Type B pancreatic cell (in vitro differentiated cells): ENCODE data around the gene SSH3. TPM values are rescaled to one million over a fixed set of nuclear protein-coding genes. Genes with fewer than 3 reads are reported as not detected.

ENCODE experiments used
- DNase-seq: peaks from one replicate; pipeline ENCODE4 v3.0.0; 2021; ENCODE audit warnings: mixed read lengths; ENCODE audit not compliant: unreplicated experiment; ENCODE audit errors: extremely low spot score
- H3K27ac Mint-ChIP-seq: 2 replicates; pipeline ENCODE4 v1.8.0; 2021; ENCODE audit warnings: mild to moderate bottlenecking, mixed read lengths
- H3K27me3 Mint-ChIP-seq: 2 replicates; pipeline ENCODE4 v1.8.0; 2021; ENCODE audit warnings: mixed read lengths
- H3K36me3 Mint-ChIP-seq: 2 replicates; pipeline ENCODE4 v1.8.0; 2021; ENCODE audit warnings: mixed read lengths
- H3K4me1 Mint-ChIP-seq: one replicate; pipeline ENCODE4 v1.8.0; 2021; ENCODE audit warnings: mixed read lengths; ENCODE audit not compliant: unreplicated experiment
- H3K4me3 Mint-ChIP-seq: 2 replicates; pipeline ENCODE4 v1.8.0; 2021; ENCODE audit warnings: mild to moderate bottlenecking, mixed read lengths
- H3K9me3 Mint-ChIP-seq: 2 replicates; pipeline ENCODE4 v1.8.0; 2021; ENCODE audit warnings: mixed read lengths
- total RNA-seq: library from RNA; stranded (reverse); gene quantifications from 2 replicates; pipeline ENCODE4 v1.2.1, GENCODE V29; 2021; ENCODE audit warnings: low replicate concordance
- TF ChIP-seq, protein P1 (sequence below): fragments of 200-600 bp; sonication (generic); conservative IDR thresholded peaks from 2 replicates; pipeline ENCODE4 v1.5.0; 2021; ENCODE audit warnings: antibody characterized with exemption, mild to moderate bottlenecking

Gene SSH3
- total RNA-seq, 1 donor from 2014 or later: 32.0 TPM

DNA sequence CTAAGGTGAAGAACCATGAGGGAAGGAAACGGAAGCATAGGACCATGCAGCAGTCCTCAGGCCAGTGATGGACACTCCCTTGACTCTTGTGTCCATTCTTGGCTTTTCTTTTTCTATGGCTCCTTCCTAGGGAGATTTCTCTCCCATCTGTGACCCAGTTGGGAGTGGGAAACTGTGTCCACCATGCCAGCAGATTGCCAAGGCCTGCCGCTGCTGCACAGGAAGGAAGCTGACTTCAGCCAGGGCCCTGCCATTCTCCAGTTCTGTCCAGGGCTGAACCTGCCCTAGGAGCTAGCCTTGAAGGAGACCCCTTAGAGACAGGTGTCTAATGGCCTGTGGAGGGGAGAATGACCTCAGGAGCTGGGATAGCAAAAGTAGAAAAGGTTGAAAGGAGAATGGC is 17.4 kb downstream of the SSH3 start:
- Mint-ChIP-seq H3K27me3 (peaks cover 3% of the 10 kb centered on the region), H3K27ac (no peak overlapping the region), H3K36me3 (no peaks in the 10 kb centered on the region), H3K4me3 (no peak overlapping the region), H3K9me3 (no peaks in the 10 kb centered on the region), H3K4me1 (peaks cover 6% of the 10 kb centered on the region)
- TF ChIP-seq, protein P1, sequence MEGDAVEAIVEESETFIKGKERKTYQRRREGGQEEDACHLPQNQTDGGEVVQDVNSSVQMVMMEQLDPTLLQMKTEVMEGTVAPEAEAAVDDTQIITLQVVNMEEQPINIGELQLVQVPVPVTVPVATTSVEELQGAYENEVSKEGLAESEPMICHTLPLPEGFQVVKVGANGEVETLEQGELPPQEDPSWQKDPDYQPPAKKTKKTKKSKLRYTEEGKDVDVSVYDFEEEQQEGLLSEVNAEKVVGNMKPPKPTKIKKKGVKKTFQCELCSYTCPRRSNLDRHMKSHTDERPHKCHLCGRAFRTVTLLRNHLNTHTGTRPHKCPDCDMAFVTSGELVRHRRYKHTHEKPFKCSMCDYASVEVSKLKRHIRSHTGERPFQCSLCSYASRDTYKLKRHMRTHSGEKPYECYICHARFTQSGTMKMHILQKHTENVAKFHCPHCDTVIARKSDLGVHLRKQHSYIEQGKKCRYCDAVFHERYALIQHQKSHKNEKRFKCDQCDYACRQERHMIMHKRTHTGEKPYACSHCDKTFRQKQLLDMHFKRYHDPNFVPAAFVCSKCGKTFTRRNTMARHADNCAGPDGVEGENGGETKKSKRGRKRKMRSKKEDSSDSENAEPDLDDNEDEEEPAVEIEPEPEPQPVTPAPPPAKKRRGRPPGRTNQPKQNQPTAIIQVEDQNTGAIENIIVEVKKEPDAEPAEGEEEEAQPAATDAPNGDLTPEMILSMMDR: no peak
- no peak for DNase-seq

GRCh38 chr11:67321313-67321871 is 18.1 kb downstream of the SSH3 start:
- H3K27me3 Mint-ChIP-seq: peaks cover 3% of the 10 kb centered on the region
- H3K36me3 Mint-ChIP-seq: peaks cover 3% of the 10 kb centered on the region
- peaks cover 5% of the 10 kb centered on the region for H3K4me1 Mint-ChIP-seq
- TF ChIP-seq, protein P1: no peak
- no peak overlapping the region for H3K4me3 Mint-ChIP-seq
- H3K9me3 Mint-ChIP-seq: no peaks in the 10 kb centered on the region
- no peak for DNase-seq
- H3K27ac Mint-ChIP-seq: no peak overlapping the region

- peaks cover 3% of the 10 kb centered on the region for H3K36me3 Mint-ChIP-seq
- no peak overlapping the region for H3K27ac Mint-ChIP-seq
- no peak overlapping the region for H3K4me3 Mint-ChIP-seq
- TF ChIP-seq, protein P1: no peak
- H3K9me3 Mint-ChIP-seq: no peaks in the 10 kb centered on the region
- H3K4me1 Mint-ChIP-seq: peaks cover 5% of the 10 kb centered on the region
- DNase-seq: no peak
- H3K27me3 Mint-ChIP-seq: peaks cover 3% of the 10 kb centered on the region
These were observed 18.7 kb downstream of the SSH3 start for GRCh38 chr11:67322049-67322448.

- TF ChIP-seq, protein P1: no peak
- peaks cover 2% of the 10 kb centered on the region for H3K4me1 Mint-ChIP-seq
- peaks cover 4% of the 10 kb centered on the region for H3K36me3 Mint-ChIP-seq
- no peak overlapping the region for H3K27ac Mint-ChIP-seq
- H3K9me3 Mint-ChIP-seq: no peaks in the 10 kb centered on the region
- peaks cover 2% of the 10 kb centered on the region for H3K27me3 Mint-ChIP-seq
- H3K4me3 Mint-ChIP-seq: no peak overlapping the region
- no peak for DNase-seq
These were observed 20.2 kb downstream of the SSH3 start for GRCh38 chr11:67323526-67323925.

GRCh38 chr11:67332081-67332691 is 28.9 kb downstream of the SSH3 start:
- Mint-ChIP-seq H3K4me3 (no peak overlapping the region), H3K27me3 (no peaks in the 10 kb centered on the region), H3K36me3 (peaks cover 9% of the 10 kb centered on the region), H3K9me3 (no peaks in the 10 kb centered on the region), H3K27ac (peak overlapping the region; percentile 46), H3K4me1 (no peaks in the 10 kb centered on the region)
- DNase-seq: no peak
- TF ChIP-seq, protein P1: no peak
